Measurements from ENCODE around the gene TAS2R50.
A peak's percentile ranks its signal among the peaks of the same experiment; 100 is the strongest.
"Not testable (repeated sequence)": the region's sequence is repeated elsewhere in the genome, so short reads cannot be mapped to it uniquely, and the experiment has no call there.

Gene TAS2R50, protein sequence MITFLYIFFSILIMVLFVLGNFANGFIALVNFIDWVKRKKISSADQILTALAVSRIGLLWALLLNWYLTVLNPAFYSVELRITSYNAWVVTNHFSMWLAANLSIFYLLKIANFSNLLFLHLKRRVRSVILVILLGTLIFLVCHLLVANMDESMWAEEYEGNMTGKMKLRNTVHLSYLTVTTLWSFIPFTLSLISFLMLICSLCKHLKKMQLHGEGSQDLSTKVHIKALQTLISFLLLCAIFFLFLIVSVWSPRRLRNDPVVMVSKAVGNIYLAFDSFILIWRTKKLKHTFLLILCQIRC

DNA sequence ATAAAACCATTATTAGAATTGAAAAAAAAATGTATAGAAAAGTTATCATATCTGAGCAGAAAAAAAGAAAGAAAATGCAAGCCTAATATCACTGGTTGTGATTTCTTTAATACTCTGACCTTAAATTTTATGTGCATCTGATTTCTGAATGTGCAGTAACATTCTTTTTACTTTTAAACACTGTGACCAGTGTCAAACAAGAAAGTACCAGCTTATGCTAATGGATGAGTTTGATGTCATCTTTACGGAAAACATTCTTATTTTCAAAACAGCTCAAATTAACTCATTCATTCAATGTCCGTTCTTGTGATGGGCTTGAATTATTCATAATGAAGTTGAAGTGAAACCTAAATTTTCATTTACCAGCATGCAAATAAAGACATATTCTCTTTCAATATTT lies at the start of gene TAS2R50:
Gene TAS2R50, minus strand, starts transcription at position 101 of the 400 bp plus-strand sequence. Its CDS starts 52 bp downstream, at position 49.
- no peak for TF ChIP-seq CTCF (conservative IDR thresholded peaks at IDR 0.05; ENCODE audit: low read depth, low read length)
- H3K4me2 ChIP-seq: no peak within 1 kb of the TSS

DNA sequence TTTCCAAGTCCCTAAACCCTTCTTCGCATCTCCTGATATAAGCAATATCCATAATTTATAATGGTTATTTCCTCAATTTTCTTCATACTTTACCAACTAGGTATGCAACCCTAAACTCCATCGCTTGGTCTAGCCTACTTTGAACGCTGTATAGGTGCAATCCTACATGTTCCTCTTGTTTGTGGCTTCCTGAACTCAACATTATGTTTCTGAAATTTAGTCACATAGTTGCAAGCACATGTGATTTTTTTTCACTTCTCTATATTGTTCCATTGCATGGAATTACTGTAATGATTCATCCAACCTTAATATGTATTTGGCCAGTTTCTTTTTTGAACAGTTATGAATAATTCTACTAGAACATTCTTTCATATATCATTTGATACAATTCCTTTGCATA lies 47.2 kb upstream of the TAS2R50 start:
- not testable (repeated sequence) for H3K4me1 ChIP-seq (ENCODE audit: low read depth, poor library complexity, severe bottlenecking); H3K27ac ChIP-seq; H3K27me3 ChIP-seq (ENCODE audit: insufficient read depth, low read depth)

More for the DNA sequence above, at the start of gene TAS2R50:
- Histone ChIP-seq H3K27me3 (ENCODE audit: insufficient read depth, low read depth) (no peaks in the 10 kb centered on the region), H3K27ac (no peak within 1 kb of the TSS), H2AFZ (ENCODE audit: low read depth) (no peak within 1 kb of the TSS), H3K4me3 (IDR thresholded peaks at IDR 0.05; ENCODE audit: insufficient read depth, low read depth, low read length) (no peak within 1 kb of the TSS), H3K79me2 (ENCODE audit: insufficient read depth, low read depth) (no peaks in the 10 kb centered on the region), H4K20me1 (ENCODE audit: insufficient read depth) (no peaks in the 10 kb centered on the region), H3K4me1 (ENCODE audit: low read depth, poor library complexity, severe bottlenecking) (no peaks in the 10 kb centered on the region), H3K36me3 (ENCODE audit: insufficient read depth) (no peaks in the 10 kb centered on the region), H3K9ac (no peak within 1 kb of the TSS)

DNA sequence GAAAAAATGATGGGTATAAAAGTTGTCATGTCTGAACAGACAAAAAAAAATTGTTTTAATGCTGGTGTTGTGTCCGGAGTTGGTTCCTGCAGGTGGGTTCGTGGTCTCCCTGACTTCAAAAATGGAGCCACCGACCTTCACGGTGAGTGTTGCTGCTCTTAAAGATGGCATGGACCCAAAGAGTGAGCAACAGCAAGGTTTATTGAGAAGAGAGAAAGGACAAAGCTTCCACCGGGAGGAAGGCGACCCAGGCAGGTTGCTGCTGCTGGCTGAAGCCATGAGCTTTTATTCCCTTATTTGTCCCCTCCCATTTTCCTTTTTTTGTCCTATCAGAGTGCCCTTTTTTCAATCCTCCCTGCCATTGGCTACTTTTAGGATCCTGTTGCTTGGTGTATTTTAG lies 44.6 kb upstream of the TAS2R50 start, which contains the start of gene TAS2R31:
Gene TAS2R31, minus strand, starts transcription at position 101 of the 400 bp plus-strand sequence. Its CDS starts 72 bp downstream, at position 29.
- no peak within 1 kb of the TSS for H2AFZ ChIP-seq (ENCODE audit: low read depth)
- no peaks in the 10 kb centered on the region for H3K79me2 ChIP-seq (ENCODE audit: insufficient read depth, low read depth)
- H3K27me3 ChIP-seq (ENCODE audit: insufficient read depth, low read depth): no peaks in the 10 kb centered on the region
- H3K36me3 ChIP-seq (ENCODE audit: insufficient read depth): no peaks in the 10 kb centered on the region
- H3K9ac ChIP-seq: no peak within 1 kb of the TSS
- H3K27ac ChIP-seq: no peak within 1 kb of the TSS
- TF ChIP-seq CTCF (conservative IDR thresholded peaks at IDR 0.05; ENCODE audit: low read depth, low read length): no peak
- H3K4me2 ChIP-seq: no peak within 1 kb of the TSS
- H4K20me1 ChIP-seq (ENCODE audit: insufficient read depth): no peaks in the 10 kb centered on the region
- H3K4me1 ChIP-seq (ENCODE audit: low read depth, poor library complexity, severe bottlenecking): no peaks in the 10 kb centered on the region
- H3K4me3 ChIP-seq (IDR thresholded peaks at IDR 0.05; ENCODE audit: insufficient read depth, low read depth, low read length): no peak within 1 kb of the TSS

More for the DNA sequence above, 47.2 kb upstream of the TAS2R50 start:
- H3K4me3 ChIP-seq (IDR thresholded peaks at IDR 0.05; ENCODE audit: insufficient read depth, low read depth, low read length); H4K20me1 ChIP-seq (ENCODE audit: insufficient read depth); H3K36me3 ChIP-seq (ENCODE audit: insufficient read depth); H2AFZ ChIP-seq (ENCODE audit: low read depth); H3K9ac ChIP-seq; H3K4me2 ChIP-seq; H3K79me2 ChIP-seq (ENCODE audit: insufficient read depth, low read depth): not testable (repeated sequence)

DNA sequence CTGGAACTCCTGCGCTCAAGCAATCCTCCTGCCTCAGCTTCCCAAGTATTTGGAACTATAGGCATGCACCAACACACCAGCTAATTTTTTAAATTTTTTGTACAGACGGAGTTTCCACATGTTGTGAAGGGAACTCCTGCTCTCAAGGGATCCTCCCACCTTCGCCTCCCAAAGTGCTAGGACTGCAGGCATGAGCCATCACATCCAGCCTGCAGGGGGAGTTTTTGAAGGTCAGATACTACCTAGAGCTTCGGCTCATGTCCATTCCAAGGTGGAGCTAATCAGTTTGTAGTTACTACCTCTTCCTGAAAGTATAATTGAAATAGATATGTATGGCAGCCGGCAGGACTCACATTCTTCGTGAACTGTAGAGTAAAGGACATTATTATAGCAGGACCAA lies 39.4 kb upstream of the TAS2R50 start:
- Histone ChIP-seq H3K9ac (no peak overlapping the region), H3K79me2 (ENCODE audit: insufficient read depth, low read depth) (no peaks in the 10 kb centered on the region), H3K4me1 (ENCODE audit: low read depth, poor library complexity, severe bottlenecking) (no peaks in the 10 kb centered on the region), H3K36me3 (ENCODE audit: insufficient read depth) (no peaks in the 10 kb centered on the region), H3K27me3 (ENCODE audit: insufficient read depth, low read depth) (no peaks in the 10 kb centered on the region), H3K4me3 (IDR thresholded peaks at IDR 0.05; ENCODE audit: insufficient read depth, low read depth, low read length) (no peak overlapping the region), H3K27ac (no peak overlapping the region), H2AFZ (ENCODE audit: low read depth) (no peak overlapping the region), H4K20me1 (ENCODE audit: insufficient read depth) (no peaks in the 10 kb centered on the region), H3K4me2 (no peak overlapping the region)
- peak; percentile 34; the same call in 1 of the 2 replicates for TF ChIP-seq CTCF (conservative IDR thresholded peaks at IDR 0.05; ENCODE audit: low read depth, low read length)

DNA sequence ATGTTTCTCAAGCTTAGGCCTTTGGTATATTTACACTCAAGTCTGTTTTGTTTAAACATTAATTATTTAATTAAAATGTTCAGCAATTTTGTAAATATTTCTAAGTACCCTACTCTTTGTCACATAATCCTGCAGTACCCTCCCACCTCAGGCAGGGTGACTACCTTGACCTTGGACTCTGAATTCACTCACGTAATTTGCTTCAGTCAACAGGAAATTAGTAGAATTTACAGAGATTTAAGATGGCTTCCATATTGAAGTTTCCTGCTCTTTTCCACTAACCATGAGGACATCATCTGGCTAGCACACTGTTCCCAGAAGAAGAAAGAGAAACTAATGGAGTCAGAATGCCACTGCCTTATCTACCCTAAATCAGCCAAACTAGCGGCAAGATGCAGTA lies 36.7 kb upstream of the TAS2R50 start:
- Histone ChIP-seq H3K4me1 (ENCODE audit: low read depth, poor library complexity, severe bottlenecking) (no peaks in the 10 kb centered on the region), H3K27ac (no peak overlapping the region), H3K9ac (no peak overlapping the region), H2AFZ (ENCODE audit: low read depth) (no peak overlapping the region), H3K79me2 (ENCODE audit: insufficient read depth, low read depth) (no peaks in the 10 kb centered on the region), H3K4me3 (IDR thresholded peaks at IDR 0.05; ENCODE audit: insufficient read depth, low read depth, low read length) (no peak overlapping the region), H4K20me1 (ENCODE audit: insufficient read depth) (no peaks in the 10 kb centered on the region), H3K4me2 (no peak overlapping the region), H3K27me3 (ENCODE audit: insufficient read depth, low read depth) (no peaks in the 10 kb centered on the region), H3K36me3 (ENCODE audit: insufficient read depth) (no peaks in the 10 kb centered on the region)
- TF ChIP-seq CTCF (conservative IDR thresholded peaks at IDR 0.05; ENCODE audit: low read depth, low read length): no peak

All from KMS-11 (cell line).